GM10847 (cell line): ENCODE data around the gene PRR20G.

Experiments
- POLR2A ChIP-seq: IDR thresholded peaks from 2 replicates; pipeline ENCODE4 v1.6.1; 2011; ENCODE audit not compliant: insufficient read length; ENCODE audit errors: extremely low read depth

The PRR20G gene

GRCh38 chr3:127276995-127277394 lies 10.9 kb downstream of the PRR20G start:
- TF ChIP-seq POLR2A: no peak

- TF ChIP-seq POLR2A: no peak
Measured at GRCh38 chr3:127276396-127276795, 11.4 kb downstream of the PRR20G start.

GRCh38 chr3:127275287-127275781 lies 12.5 kb downstream of the PRR20G start:
- TF ChIP-seq POLR2A: no peak

- TF ChIP-seq POLR2A: no peak
Measured at GRCh38 chr3:127274200-127274760, 13.6 kb downstream of the PRR20G start.

GRCh38 chr3:127273206-127273605 lies 14.6 kb downstream of the PRR20G start:
- no peak for TF ChIP-seq POLR2A

GRCh38 chr3:127266186-127266585 lies 21.7 kb downstream of the PRR20G start:
- TF ChIP-seq POLR2A: no peak

- TF ChIP-seq POLR2A: no peak
Measured at GRCh38 chr3:127265581-127265981, 22.3 kb downstream of the PRR20G start.

GRCh38 chr3:127264794-127265514 lies 22.9 kb downstream of the PRR20G start:
- TF ChIP-seq POLR2A: no peak

- TF ChIP-seq POLR2A: no peak
Measured at GRCh38 chr3:127264292-127264691, 23.6 kb downstream of the PRR20G start.

GRCh38 chr3:127263586-127264231 lies 24.1 kb downstream of the PRR20G start:
- no peak for TF ChIP-seq POLR2A

GRCh38 chr3:127263037-127263436 lies 24.8 kb downstream of the PRR20G start:
- TF ChIP-seq POLR2A: no peak

GRCh38 chr3:127262533-127262932 lies 25.3 kb downstream of the PRR20G start:
- no peak for TF ChIP-seq POLR2A

- no peak for TF ChIP-seq POLR2A
Measured at GRCh38 chr3:127261925-127262324, 25.9 kb downstream of the PRR20G start.

GRCh38 chr3:127260826-127261555 lies 26.9 kb downstream of the PRR20G start:
- TF ChIP-seq POLR2A: no peak

GRCh38 chr3:127260416-127260815 lies 27.4 kb downstream of the PRR20G start:
- no peak for TF ChIP-seq POLR2A

- no peak for TF ChIP-seq POLR2A
Measured at GRCh38 chr3:127259882-127260281, 28.0 kb downstream of the PRR20G start.

- no peak for TF ChIP-seq POLR2A
Measured at GRCh38 chr3:127258733-127259132, 29.1 kb downstream of the PRR20G start.
